Measurements from ENCODE around the gene RNF180.
"Not testable (repeated sequence)": the region's sequence is repeated elsewhere in the genome, so short reads cannot be mapped to it uniquely, and the experiment has no call there.

RNF180 gene

DNA sequence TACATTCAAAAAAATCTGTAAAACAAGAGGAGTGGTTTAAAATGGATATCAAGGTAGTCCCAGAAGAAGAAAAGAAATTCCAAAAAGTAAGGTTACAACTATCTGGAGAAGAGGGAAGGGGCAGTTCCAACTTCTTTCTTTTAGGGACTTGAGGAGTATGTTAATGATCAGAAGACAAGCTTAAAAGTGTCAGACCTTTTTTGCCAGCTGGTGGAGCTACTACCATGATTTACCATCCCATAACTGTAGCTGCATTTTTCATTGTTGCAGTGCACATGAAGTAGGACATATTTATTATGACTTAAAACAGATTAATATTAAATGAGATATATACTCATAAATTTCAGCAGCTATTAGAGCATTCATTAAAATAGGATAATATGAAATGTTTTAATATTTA, 181.7 kb downstream of the RNF180 start:
- TF ChIP-seq, protein P1, sequence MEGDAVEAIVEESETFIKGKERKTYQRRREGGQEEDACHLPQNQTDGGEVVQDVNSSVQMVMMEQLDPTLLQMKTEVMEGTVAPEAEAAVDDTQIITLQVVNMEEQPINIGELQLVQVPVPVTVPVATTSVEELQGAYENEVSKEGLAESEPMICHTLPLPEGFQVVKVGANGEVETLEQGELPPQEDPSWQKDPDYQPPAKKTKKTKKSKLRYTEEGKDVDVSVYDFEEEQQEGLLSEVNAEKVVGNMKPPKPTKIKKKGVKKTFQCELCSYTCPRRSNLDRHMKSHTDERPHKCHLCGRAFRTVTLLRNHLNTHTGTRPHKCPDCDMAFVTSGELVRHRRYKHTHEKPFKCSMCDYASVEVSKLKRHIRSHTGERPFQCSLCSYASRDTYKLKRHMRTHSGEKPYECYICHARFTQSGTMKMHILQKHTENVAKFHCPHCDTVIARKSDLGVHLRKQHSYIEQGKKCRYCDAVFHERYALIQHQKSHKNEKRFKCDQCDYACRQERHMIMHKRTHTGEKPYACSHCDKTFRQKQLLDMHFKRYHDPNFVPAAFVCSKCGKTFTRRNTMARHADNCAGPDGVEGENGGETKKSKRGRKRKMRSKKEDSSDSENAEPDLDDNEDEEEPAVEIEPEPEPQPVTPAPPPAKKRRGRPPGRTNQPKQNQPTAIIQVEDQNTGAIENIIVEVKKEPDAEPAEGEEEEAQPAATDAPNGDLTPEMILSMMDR (IDR thresholded peaks at IDR 0.05; ENCODE audit: low read depth, low read length): no peak
- DNase-seq (ENCODE audit: extremely low read depth, low read depth): no peak

- DNase-seq (ENCODE audit: extremely low read depth, low read depth): no peak
- TF ChIP-seq, protein P1 (IDR thresholded peaks at IDR 0.05; ENCODE audit: low read depth, low read length): no peak
Observed at GRCh38 chr5:64364426-64364825, 198.8 kb downstream of the RNF180 start.

DNA sequence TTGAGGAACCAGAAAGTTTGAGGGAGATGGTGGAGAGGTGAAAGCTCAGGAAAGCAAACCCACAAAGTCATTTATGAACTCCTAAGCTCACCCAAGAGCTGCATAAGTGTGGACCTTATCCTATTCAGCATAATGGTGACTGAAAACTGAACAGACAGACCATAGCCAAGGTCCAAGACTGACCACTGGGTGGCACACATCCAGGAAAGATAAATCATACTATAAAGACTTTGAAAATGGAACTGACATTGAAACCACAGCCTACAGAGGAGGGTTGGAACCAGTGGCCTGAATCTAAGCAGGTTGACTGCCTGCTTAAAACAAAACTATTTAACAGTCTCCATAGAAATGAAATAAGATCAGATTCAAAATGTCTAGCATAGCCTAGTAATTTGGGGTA, 219.1 kb downstream of the RNF180 start:
- TF ChIP-seq, protein P1 (IDR thresholded peaks at IDR 0.05; ENCODE audit: low read depth, low read length): no peak
- DNase-seq (ENCODE audit: extremely low read depth, low read depth): no peak

DNA sequence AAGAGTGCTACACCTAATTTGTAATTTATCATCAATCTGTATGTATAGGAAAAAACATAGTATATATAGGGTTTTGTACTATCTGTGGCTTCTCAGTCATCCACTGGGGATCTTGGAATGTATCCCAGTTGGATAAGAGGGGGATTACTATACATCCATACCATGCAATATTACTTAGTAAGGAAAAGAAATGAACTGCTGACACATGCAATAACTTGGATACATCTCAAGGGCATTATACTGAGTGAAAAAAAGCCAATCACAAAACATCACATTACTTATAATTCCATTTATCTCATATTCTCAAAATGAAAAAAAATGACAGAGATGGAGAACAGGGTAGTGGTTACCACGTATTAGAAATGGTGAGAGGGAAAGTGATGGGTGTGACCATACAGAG, 231.9 kb downstream of the RNF180 start:
- DNase-seq (ENCODE audit: extremely low read depth, low read depth): no peak
- TF ChIP-seq, protein P1 (IDR thresholded peaks at IDR 0.05; ENCODE audit: low read depth, low read length): no peak

GRCh38 chr5:64398735-64399134, 233.1 kb downstream of the RNF180 start:
- not testable (repeated sequence) for DNase-seq (ENCODE audit: extremely low read depth, low read depth)

- not testable (repeated sequence) for DNase-seq (ENCODE audit: extremely low read depth, low read depth)
Observed at GRCh38 chr5:64407103-64407825, 241.6 kb downstream of the RNF180 start.

- DNase-seq (ENCODE audit: extremely low read depth, low read depth): no peak
- TF ChIP-seq, protein P1 (IDR thresholded peaks at IDR 0.05; ENCODE audit: low read depth, low read length): no peak
Observed at GRCh38 chr5:64417390-64417789, 251.7 kb downstream of the RNF180 start.

GRCh38 chr5:64418013-64418412, 252.4 kb downstream of the RNF180 start:
- no peak for DNase-seq (ENCODE audit: extremely low read depth, low read depth)
- TF ChIP-seq, protein P1 (IDR thresholded peaks at IDR 0.05; ENCODE audit: low read depth, low read length): no peak
